Loucy (cell line): Measurements from ENCODE around the gene FADS3.

Source experiments
- H2AFZ ChIP-seq: fragments of 200-600 bp; sonication (generic); 2 replicates; pipeline ENCODE4 v1.6.0; 2016; ENCODE audit warnings: antibody characterized with exemption, mild to moderate bottlenecking, low read length, moderate library complexity
- H3F3A ChIP-seq: fragments of 200-600 bp; 2 replicates; pipeline ENCODE4 v1.6.0; 2016; ENCODE audit warnings: antibody characterized with exemption, low read depth, mild to moderate bottlenecking
- H3K27me3 ChIP-seq: fragments of 200-600 bp; sonication (generic); 2 replicates; pipeline ENCODE4 v1.6.1; 2014; ENCODE audit warnings: low read length, mild to moderate bottlenecking; ENCODE audit not compliant: insufficient read depth, poor library complexity, severe bottlenecking
- H3K36me3 ChIP-seq: fragments of 200-600 bp; sonication (generic); 2 replicates; pipeline ENCODE4 v1.6.1; 2016; ENCODE audit warnings: low read length; ENCODE audit not compliant: insufficient read depth
- H3K4me1 ChIP-seq: fragments of 200-600 bp; sonication (generic); 2 replicates; pipeline ENCODE4 v1.5.1; 2014; ENCODE audit warnings: low read length, mild to moderate bottlenecking; ENCODE audit not compliant: insufficient read depth, poor library complexity, severe bottlenecking
- H3K4me2 ChIP-seq: fragments of 200-600 bp; sonication (generic); 2 replicates; pipeline ENCODE4 v1.6.0; 2014; ENCODE audit warnings: antibody characterized with exemption, low read length, low read depth, mild to moderate bottlenecking; ENCODE audit not compliant: poor library complexity, severe bottlenecking
- H3K4me3 ChIP-seq: fragments of 200-600 bp; sonication (generic); 2 replicates; pipeline ENCODE4 v1.5.1; 2014; ENCODE audit warnings: low read length, mild to moderate bottlenecking, mixed read lengths; ENCODE audit not compliant: poor library complexity, severe bottlenecking
- H3K79me2 ChIP-seq: fragments of 200-600 bp; sonication (generic); 2 replicates; pipeline ENCODE4 v1.6.1; 2014; ENCODE audit warnings: low read length; ENCODE audit not compliant: insufficient read depth
- H3K9ac ChIP-seq: fragments of 200-600 bp; sonication (generic); 2 replicates; pipeline ENCODE4 v1.6.0; 2014; ENCODE audit warnings: mild to moderate bottlenecking, low read depth, low read length, moderate library complexity; ENCODE audit not compliant: poor library complexity, severe bottlenecking
- H3K9me2 ChIP-seq: fragments of 200-600 bp; sonication (generic); replicated peaks from 2 replicates; pipeline ENCODE4 v1.6.1; 2016; ENCODE audit warnings: low read depth, low read length, mixed read lengths
- H3K9me3 ChIP-seq: fragments of 200-600 bp; sonication (generic); 2 replicates; pipeline ENCODE4 v1.6.1; 2014; ENCODE audit warnings: mild to moderate bottlenecking, antibody characterized with exemption, low read length, low read depth; ENCODE audit not compliant: insufficient read depth
- H4K20me1 ChIP-seq: fragments of 200-600 bp; sonication (generic); 2 replicates; pipeline ENCODE4 v1.6.0; 2014; ENCODE audit warnings: antibody characterized with exemption, low read length, mild to moderate bottlenecking; ENCODE audit not compliant: insufficient read depth, poor library complexity, severe bottlenecking
- EZH2phosphoT487 ChIP-seq: fragments of 200-600 bp; IDR thresholded peaks from 2 replicates; pipeline ENCODE4 v1.6.1; 2018; ENCODE audit warnings: antibody characterized with exemption, mild to moderate bottlenecking, moderate library complexity, borderline replicate concordance
- TF ChIP-seq, protein P1 (sequence below): fragments of 200-600 bp; sonication (generic); conservative IDR thresholded peaks from 2 replicates; pipeline ENCODE4 v1.5.1; 2014; ENCODE audit warnings: mild to moderate bottlenecking, antibody characterized with exemption, low read length

Gene FADS3

GRCh38 chr11:61917334-61918109 is 26.2 kb upstream of the FADS3 start, which contains the start of gene RAB3IL1:
Gene RAB3IL1 (minus strand): TSS chr11:61917566. CDS start chr11:61917367, 199 bp downstream.
- Histone ChIP-seq H3K27me3 (no peaks in the 10 kb centered on the region), H3K9ac (no peak within 1 kb of the TSS), H4K20me1 (no peaks in the 10 kb centered on the region), H3K4me1 (no peaks in the 10 kb centered on the region), H3K9me3 (no peaks in the 10 kb centered on the region), H2AFZ (no peak within 1 kb of the TSS), H3K79me2 (no peaks in the 10 kb centered on the region), H3K4me2 (no peak within 1 kb of the TSS), H3F3A (no peaks in the 10 kb centered on the region), H3K9me2 (no peaks in the 10 kb centered on the region), H3K36me3 (no peaks in the 10 kb centered on the region), H3K4me3 (no peak within 1 kb of the TSS)
- no peak for TF ChIP-seq EZH2phosphoT487
- TF ChIP-seq, protein P1, sequence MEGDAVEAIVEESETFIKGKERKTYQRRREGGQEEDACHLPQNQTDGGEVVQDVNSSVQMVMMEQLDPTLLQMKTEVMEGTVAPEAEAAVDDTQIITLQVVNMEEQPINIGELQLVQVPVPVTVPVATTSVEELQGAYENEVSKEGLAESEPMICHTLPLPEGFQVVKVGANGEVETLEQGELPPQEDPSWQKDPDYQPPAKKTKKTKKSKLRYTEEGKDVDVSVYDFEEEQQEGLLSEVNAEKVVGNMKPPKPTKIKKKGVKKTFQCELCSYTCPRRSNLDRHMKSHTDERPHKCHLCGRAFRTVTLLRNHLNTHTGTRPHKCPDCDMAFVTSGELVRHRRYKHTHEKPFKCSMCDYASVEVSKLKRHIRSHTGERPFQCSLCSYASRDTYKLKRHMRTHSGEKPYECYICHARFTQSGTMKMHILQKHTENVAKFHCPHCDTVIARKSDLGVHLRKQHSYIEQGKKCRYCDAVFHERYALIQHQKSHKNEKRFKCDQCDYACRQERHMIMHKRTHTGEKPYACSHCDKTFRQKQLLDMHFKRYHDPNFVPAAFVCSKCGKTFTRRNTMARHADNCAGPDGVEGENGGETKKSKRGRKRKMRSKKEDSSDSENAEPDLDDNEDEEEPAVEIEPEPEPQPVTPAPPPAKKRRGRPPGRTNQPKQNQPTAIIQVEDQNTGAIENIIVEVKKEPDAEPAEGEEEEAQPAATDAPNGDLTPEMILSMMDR = no peak

- Histone ChIP-seq H4K20me1 (no peaks in the 10 kb centered on the region), H3K9me2 (no peaks in the 10 kb centered on the region), H3K36me3 (no peaks in the 10 kb centered on the region), H3F3A (no peaks in the 10 kb centered on the region), H3K9me3 (no peaks in the 10 kb centered on the region), H3K4me1 (no peaks in the 10 kb centered on the region), H3K79me2 (no peaks in the 10 kb centered on the region), H3K27me3 (no peaks in the 10 kb centered on the region), H3K9ac (no peak overlapping the region), H3K4me2 (no peak overlapping the region), H2AFZ (no peak overlapping the region), H3K4me3 (no peak overlapping the region)
- TF ChIP-seq EZH2phosphoT487 = no peak
- TF ChIP-seq, protein P1 = no peak
These were observed 25.5 kb upstream of the FADS3 start for GRCh38 chr11:61916737-61917333.

DNA sequence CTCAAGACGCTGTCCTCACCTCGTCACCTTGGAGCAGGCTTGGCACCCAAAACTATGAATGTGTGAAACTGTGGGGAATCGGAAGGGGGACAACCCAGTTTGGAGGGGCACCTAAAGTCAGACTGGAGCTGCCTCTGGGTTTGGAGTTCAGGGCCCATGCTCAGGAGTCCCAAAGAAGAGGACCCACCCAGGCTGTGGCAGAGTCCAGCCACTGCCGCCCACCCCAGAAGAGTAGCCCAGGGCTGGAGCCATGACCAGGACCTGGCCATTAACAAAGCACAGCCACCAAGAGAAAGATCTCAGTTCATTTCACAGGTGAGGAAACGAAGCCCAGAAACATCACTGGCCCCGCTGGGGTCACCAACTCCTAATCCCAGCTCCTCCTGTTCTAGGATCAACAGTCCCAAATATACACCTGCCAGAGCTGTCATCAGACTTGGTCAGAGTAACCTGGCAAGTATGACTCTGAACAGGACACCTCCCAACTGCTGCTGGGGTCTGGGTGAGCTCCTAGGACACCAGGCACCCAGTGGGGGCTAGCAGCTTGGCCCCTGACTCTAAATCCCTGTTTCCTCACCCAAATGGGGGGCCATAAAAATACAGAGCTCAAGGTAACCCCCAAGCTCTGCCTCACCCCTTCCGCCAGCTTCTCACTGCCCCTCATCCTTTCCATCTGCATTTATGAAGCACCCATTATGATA is 23.3 kb upstream of the FADS3 start:
- Histone ChIP-seq H2AFZ (no peak overlapping the region), H3K79me2 (no peaks in the 10 kb centered on the region), H3K36me3 (no peaks in the 10 kb centered on the region), H4K20me1 (no peaks in the 10 kb centered on the region), H3K9ac (no peak overlapping the region), H3K9me3 (no peaks in the 10 kb centered on the region), H3K4me3 (no peak overlapping the region), H3K4me2 (no peak overlapping the region), H3K9me2 (no peaks in the 10 kb centered on the region), H3K4me1 (no peaks in the 10 kb centered on the region), H3F3A (no peaks in the 10 kb centered on the region), H3K27me3 (no peaks in the 10 kb centered on the region)
- no peak for TF ChIP-seq EZH2phosphoT487
- TF ChIP-seq, protein P1 = no peak
